ENCODE measurements around the gene NTRK3. TPM values are rescaled to one million over a fixed set of nuclear protein-coding genes. Genes with fewer than 3 reads are reported as not detected.

Gene NTRK3
- total RNA-seq, 2 experiments from 2014 or later: not detected

DNA sequence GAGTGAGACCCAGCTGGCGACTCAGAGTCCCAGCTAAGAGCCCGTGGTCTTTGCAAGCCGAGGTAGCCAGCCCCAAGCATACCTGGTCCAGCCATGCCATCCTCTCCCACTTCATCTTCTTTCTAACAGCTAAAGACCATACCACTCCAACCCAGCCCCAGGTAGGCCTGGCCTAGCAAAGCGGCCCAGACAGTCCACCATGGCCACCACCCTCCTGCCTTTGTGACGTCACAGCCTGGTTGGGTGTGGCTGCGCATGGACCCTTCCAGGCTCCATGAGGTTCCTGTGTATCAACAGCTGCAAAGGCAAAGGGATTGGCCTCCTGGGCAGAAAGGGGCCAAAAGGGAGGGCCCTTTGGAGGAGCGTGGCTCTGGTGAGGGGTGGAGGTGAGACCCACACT is 4.1 kb downstream of the NTRK3 start:
- H3K27ac Mint-ChIP-seq: no peak overlapping the region
- no peaks in the 10 kb centered on the region for H3K36me3 Mint-ChIP-seq (ENCODE audit: low read depth)
- ChIA-PET CTCF (interaction anchor here (1.0 to 1.2 kb wide), 3 partner anchors 8 to 22 kb away, joined by 4 read pairs; no protein-coding TSS in a partner anchor), POLR2A (no interaction called here)
- intact Hi-C loops (cut with micrococcal nuclease): no loop called here
- H3K4me3 Mint-ChIP-seq: no peak overlapping the region
- no peak for ATAC-seq
- H3K27me3 Mint-ChIP-seq: peaks cover 39% of the 10 kb centered on the region
- TF ChIP-seq, protein P1, sequence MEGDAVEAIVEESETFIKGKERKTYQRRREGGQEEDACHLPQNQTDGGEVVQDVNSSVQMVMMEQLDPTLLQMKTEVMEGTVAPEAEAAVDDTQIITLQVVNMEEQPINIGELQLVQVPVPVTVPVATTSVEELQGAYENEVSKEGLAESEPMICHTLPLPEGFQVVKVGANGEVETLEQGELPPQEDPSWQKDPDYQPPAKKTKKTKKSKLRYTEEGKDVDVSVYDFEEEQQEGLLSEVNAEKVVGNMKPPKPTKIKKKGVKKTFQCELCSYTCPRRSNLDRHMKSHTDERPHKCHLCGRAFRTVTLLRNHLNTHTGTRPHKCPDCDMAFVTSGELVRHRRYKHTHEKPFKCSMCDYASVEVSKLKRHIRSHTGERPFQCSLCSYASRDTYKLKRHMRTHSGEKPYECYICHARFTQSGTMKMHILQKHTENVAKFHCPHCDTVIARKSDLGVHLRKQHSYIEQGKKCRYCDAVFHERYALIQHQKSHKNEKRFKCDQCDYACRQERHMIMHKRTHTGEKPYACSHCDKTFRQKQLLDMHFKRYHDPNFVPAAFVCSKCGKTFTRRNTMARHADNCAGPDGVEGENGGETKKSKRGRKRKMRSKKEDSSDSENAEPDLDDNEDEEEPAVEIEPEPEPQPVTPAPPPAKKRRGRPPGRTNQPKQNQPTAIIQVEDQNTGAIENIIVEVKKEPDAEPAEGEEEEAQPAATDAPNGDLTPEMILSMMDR (IDR thresholded peaks at IDR 0.05): no peak
- H3K9me3 Mint-ChIP-seq: no peaks in the 10 kb centered on the region
- H3K4me1 Mint-ChIP-seq (ENCODE audit: low read depth): peaks cover 14% of the 10 kb centered on the region
- DNase-seq: no peak

DNA sequence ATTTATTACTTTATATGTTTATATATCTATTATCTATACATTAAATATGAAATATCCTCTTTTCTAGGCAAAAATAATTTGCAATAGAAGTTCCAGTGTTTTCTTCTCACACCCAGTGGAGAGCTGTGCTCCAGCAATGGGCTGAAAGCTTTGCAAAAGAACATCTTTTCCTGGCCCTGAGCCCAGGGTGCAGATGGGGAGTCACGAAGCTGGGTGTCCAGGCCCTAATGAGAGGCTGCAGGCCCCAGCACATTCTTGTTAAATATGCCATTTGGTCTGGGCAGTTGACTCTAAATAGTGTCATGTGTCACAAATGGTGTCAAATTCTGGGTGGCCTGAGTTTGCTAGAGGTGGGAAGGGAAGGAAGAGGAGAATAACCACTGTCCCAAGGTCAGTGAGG is 5.7 kb downstream of the NTRK3 start:
- intact Hi-C loops (cut with micrococcal nuclease): no loop called here
- TF ChIP-seq, protein P1 (IDR thresholded peaks at IDR 0.05): no peak
- H3K4me3 Mint-ChIP-seq: no peak overlapping the region
- H3K36me3 Mint-ChIP-seq (ENCODE audit: low read depth): no peaks in the 10 kb centered on the region
- no peak overlapping the region for H3K27ac Mint-ChIP-seq
- ChIA-PET POLR2A (no interaction called here), CTCF (interaction anchor here (1.6 kb wide), 1 partner anchor 200 kb away, joined by 6 read pairs; no protein-coding TSS in a partner anchor)
- DNase-seq (no peak), ATAC-seq (no peak)
- H3K27me3 Mint-ChIP-seq: peaks cover 37% of the 10 kb centered on the region
- no peaks in the 10 kb centered on the region for H3K9me3 Mint-ChIP-seq
- peaks cover 13% of the 10 kb centered on the region for H3K4me1 Mint-ChIP-seq (ENCODE audit: low read depth)

DNA sequence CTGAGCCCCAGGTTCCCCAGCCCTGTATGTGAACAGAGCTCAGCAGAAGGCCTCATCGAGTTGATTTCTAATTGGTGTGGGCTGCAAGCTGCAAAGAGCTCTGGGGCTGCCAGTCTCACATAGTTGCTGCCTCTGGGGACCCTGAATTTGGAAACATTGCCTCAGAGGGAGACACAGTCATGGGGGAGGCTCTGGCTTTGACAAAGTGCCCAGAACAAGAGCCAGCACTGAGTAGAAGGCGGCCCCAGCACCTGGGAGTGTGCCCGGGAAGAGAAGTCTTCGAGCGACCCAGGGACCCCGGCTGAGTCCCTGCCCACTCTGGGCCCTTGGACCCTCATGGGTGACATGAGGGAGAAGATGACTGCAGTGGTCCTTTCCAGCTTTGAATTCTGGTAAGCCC is 7.3 kb downstream of the NTRK3 start:
- intact Hi-C loops (cut with micrococcal nuclease): loop anchor here (10.0 kb wide), 1 partner anchor 206 kb away; no protein-coding TSS in a partner anchor
- TF ChIP-seq, protein P1 (IDR thresholded peaks at IDR 0.05): no peak
- Mint-ChIP-seq H3K27me3 (peaks cover 32% of the 10 kb centered on the region), H3K4me1 (ENCODE audit: low read depth) (peaks cover 5% of the 10 kb centered on the region), H3K4me3 (no peak overlapping the region), H3K36me3 (ENCODE audit: low read depth) (no peaks in the 10 kb centered on the region), H3K27ac (no peak overlapping the region), H3K9me3 (no peaks in the 10 kb centered on the region)
- DNase-seq: no peak
- CTCF ChIA-PET: interaction anchor here (2.8 to 5.9 kb wide), 2 partner anchors 25 to 201 kb away, joined by 9 to 64 read pairs; no protein-coding TSS in a partner anchor
- no peak for ATAC-seq
- POLR2A ChIA-PET: no interaction called here

DNA sequence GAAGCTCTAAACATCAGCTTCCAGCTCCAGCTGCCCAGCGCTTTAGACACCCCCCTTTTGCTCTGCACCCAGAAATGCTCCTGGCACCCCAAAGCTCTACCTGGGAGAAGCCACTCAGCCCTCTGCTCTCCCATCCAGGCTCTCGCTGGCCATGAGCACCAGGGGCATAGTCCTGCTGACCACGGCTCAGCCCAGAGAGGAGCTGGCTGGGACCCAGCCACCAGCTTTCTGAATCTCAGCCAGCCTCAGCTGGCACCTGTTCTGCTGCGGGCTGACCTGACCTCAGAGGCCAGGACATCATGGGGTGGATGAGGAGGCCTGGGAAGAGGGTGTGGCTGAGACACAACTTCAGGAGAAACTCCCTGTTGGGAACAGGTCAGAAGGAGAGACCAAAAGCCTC is 8.6 kb downstream of the NTRK3 start:
- ChIA-PET POLR2A (no interaction called here), CTCF (interaction anchor here (1.5 to 5.9 kb wide), 7 partner anchors 12 to 202 kb away, joined by 3 to 64 read pairs (median 7); no protein-coding TSS in a partner anchor)
- Mint-ChIP-seq H3K4me1 (ENCODE audit: low read depth) (peaks cover 5% of the 10 kb centered on the region), H3K9me3 (no peaks in the 10 kb centered on the region), H3K27me3 (peaks cover 20% of the 10 kb centered on the region), H3K4me3 (no peak overlapping the region), H3K36me3 (ENCODE audit: low read depth) (no peaks in the 10 kb centered on the region), H3K27ac (no peak overlapping the region)
- DNase-seq: no peak
- TF ChIP-seq, protein P1 (IDR thresholded peaks at IDR 0.05): no peak
- ATAC-seq: no peak
- intact Hi-C loops (cut with micrococcal nuclease): loop anchor here (10.0 kb wide), 1 partner anchor 207 kb away; no protein-coding TSS in a partner anchor

DNA sequence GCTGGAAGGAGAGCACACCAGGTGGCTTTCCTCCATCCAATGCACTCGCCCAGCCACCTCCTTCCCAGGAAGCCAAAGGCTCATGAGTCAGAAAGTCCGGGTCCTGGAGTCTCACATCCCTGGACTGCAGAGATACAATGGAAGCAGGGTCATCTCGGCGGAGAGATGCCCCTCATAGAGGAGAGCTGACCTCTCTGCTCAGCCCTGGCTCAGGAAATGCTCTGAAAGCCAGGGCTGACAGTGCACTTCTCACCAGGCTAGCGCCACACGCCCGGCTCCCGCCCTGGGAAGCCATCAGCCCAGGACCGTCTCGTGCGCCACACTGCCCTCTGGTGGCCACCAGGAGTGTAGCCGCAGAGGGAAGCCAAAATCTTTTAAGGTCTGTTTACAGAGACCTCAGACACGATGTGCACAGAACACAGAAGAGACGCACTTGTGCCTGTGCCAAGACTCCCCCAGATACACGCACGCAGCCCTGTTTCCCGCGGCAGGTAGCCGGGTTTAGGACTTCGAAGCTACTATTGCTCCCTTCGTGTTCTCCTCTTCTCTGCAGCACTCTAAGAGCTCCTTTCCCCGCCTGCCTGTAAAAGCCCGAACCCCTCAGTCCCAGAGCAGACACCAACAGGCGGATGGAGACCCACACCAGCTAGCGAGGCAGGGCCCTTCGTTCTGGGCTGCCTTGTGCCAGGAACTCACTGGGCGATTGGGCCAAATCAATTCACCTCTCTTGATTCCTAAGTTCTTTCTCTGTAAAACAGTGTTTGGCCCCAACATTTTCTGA is 9.7 kb downstream of the NTRK3 start:
- Mint-ChIP-seq H3K27ac (no peak overlapping the region), H3K36me3 (ENCODE audit: low read depth) (no peaks in the 10 kb centered on the region), H3K4me1 (ENCODE audit: low read depth) (peaks cover 5% of the 10 kb centered on the region), H3K9me3 (no peaks in the 10 kb centered on the region), H3K4me3 (no peak overlapping the region), H3K27me3 (peaks cover 15% of the 10 kb centered on the region)
- TF ChIP-seq, protein P1 (IDR thresholded peaks at IDR 0.05): peak; percentile 85
- ChIA-PET CTCF (interaction anchor here (0.9 to 5.9 kb wide), 15 partner anchors 10 to 1624 kb away, joined by 3 to 64 read pairs (median 4); no protein-coding TSS in a partner anchor), POLR2A (no interaction called here)
- peak; percentile 92 for ATAC-seq
- intact Hi-C loops (cut with micrococcal nuclease): loop anchor here (10.0 kb wide), 1 partner anchor 208 kb away; no protein-coding TSS in a partner anchor
- peak; percentile 81 for DNase-seq
